GM12878 (cell line): ENCODE results near the gene ZNF512. TPM values are rescaled to one million over a fixed set of nuclear protein-coding genes. Genes with fewer than 3 reads are reported as not detected.

Source experiments
- ATAC-seq: fragments of 200-7000 bp; cut with Tn5 transposase; 3 replicates; pipeline ENCODE4 v1.9.1; 2020; ENCODE audit warnings: mild to moderate bottlenecking, moderate library complexity
- BruUV-seq: library from RNA; stranded (reverse); fragments of 400-500 nt; replicated peaks from 2 replicates; lab custom pipeline; 2021; lab: Mats Ljungman, UMichigan
- CTCF ChIA-PET: fragments of 300-600 bp; sonication (Branson Sonifier 250); formaldehyde crosslinking; extraction: SDS; loops from one replicate; lab custom pipeline; 2021; ENCODE audit warnings: inconsistent platforms; lab: Yijun Ruan, JAX
- POLR2A ChIA-PET: fragments of 350-600 bp; formaldehyde crosslinking; extraction: SDS; loops from one replicate; lab custom pipeline; 2021; ENCODE audit warnings: inconsistent platforms; lab: Charles Lee
- RAD21 ChIA-PET: fragments of 300-600 bp; sonication (Branson Sonifier 250); formaldehyde crosslinking; loops from one replicate; lab custom pipeline; 2023; ENCODE audit warnings: antibody characterized with exemption; ENCODE audit not compliant: unreplicated experiment; lab: Charles Lee
- SMC1A ChIA-PET: fragments of 300-600 bp; sonication (Branson Sonifier 250); formaldehyde crosslinking; loops from one replicate; lab custom pipeline; 2023; ENCODE audit not compliant: unreplicated experiment, uncharacterized antibody; lab: Charles Lee
- DNase-seq: peaks from one replicate; pipeline ENCODE4 v3.0.0-alpha.2; 2011; ENCODE audit warnings: low read depth, low spot score
- FAIRE-seq: peaks from 3 replicates; lab custom pipeline; 2011; peaks lifted over from hg19 to GRCh38; lab: Jason Lieb, UNC
- H2AFZ ChIP-seq: 2 replicates; pipeline ENCODE4 v1.6.0; 2011; ENCODE audit warnings: low read depth, low read length, control low read depth; ENCODE audit not compliant: control insufficient read depth
- H3K27ac ChIP-seq: 2 replicates; pipeline ENCODE4 v1.5.1; 2011; ENCODE audit warnings: control low read depth; ENCODE audit not compliant: control insufficient read depth, insufficient read depth
- H3K27me3 ChIP-seq, 2 experiments: replicated peaks in 1 of 2; 2 replicates each; pipeline versions ENCODE4 v1.6.0 to v1.6.1; 2011; ENCODE audit warnings: low read length in 1 of 2; ENCODE audit not compliant: control insufficient read depth in 2 of 2, insufficient read depth in 2 of 2
- H3K36me3 ChIP-seq, 2 experiments: 2 replicates each; pipeline ENCODE4 v1.5.1; 2011; ENCODE audit warnings: low read length in 1 of 2; ENCODE audit not compliant: control insufficient read depth in 2 of 2, insufficient read depth in 2 of 2
- H3K4me1 ChIP-seq: 2 replicates; pipeline ENCODE4 v1.6.1; 2011; ENCODE audit warnings: mild to moderate bottlenecking, low read length, moderate library complexity, mixed read lengths; ENCODE audit not compliant: control insufficient read depth, insufficient read depth
- H3K4me2 ChIP-seq: 2 replicates; pipeline ENCODE4 v1.6.0; 2011; ENCODE audit warnings: control low read depth; ENCODE audit not compliant: control insufficient read depth, insufficient read depth
- H3K4me3 ChIP-seq: fragments of 200-600 bp; sonication (generic); 2 replicates; pipeline ENCODE4 v1.5.1; 2016
- H3K79me2 ChIP-seq: 2 replicates; pipeline ENCODE4 v1.6.0; 2011; ENCODE audit warnings: low read length; ENCODE audit not compliant: control insufficient read depth, insufficient read depth
- H3K9ac ChIP-seq: 2 replicates; pipeline ENCODE4 v1.8.0; 2011; ENCODE audit warnings: low read length, control low read depth, mixed read lengths; ENCODE audit not compliant: control insufficient read depth, insufficient read depth
- H3K9me3 ChIP-seq: replicated peaks from 3 replicates; pipeline ENCODE4 v1.5.1; 2011; ENCODE audit warnings: mild to moderate bottlenecking, low read length; ENCODE audit not compliant: control insufficient read depth, insufficient read depth
- H4K20me1 ChIP-seq: 2 replicates; pipeline ENCODE4 v1.6.0; 2011; ENCODE audit not compliant: control insufficient read depth, insufficient read depth
- CBX5 ChIP-seq: sonication (generic); IDR thresholded peaks from 2 replicates; pipeline ENCODE4 v1.6.1; 2016; ENCODE audit warnings: low read depth, moderate library complexity, mild to moderate bottlenecking, inconsistent platforms
- DPF2 ChIP-seq: fragments of 450-650 bp; IDR thresholded peaks from 2 replicates; pipeline ENCODE4 v1.6.1; 2017; ENCODE audit warnings: mild to moderate bottlenecking
- EP300 ChIP-seq, 2 experiments: fragments of 150-350 bp in 1 of 2; IDR thresholded peaks; 2 replicates each; pipeline ENCODE4 v1.6.1; 2011 to 2012; ENCODE audit warnings: low read depth in 2 of 2, low read length in 2 of 2, borderline replicate concordance in 1 of 2, improper control_type of control experiment in 1 of 2, inconsistent platforms in 1 of 2; ENCODE audit not compliant: control insufficient read depth in 1 of 2
- FOS ChIP-seq: IDR thresholded peaks from 3 replicates; pipeline ENCODE4 v1.6.1; 2011; ENCODE audit warnings: borderline replicate concordance; ENCODE audit not compliant: insufficient read length; ENCODE audit errors: extremely low read depth
- FOXK2 ChIP-seq: fragments of 450-650 bp; IDR thresholded peaks from 2 replicates; pipeline ENCODE4 v1.6.1; 2017; ENCODE audit warnings: mild to moderate bottlenecking, moderate library complexity
- MEF2A ChIP-seq: IDR thresholded peaks from 2 replicates; pipeline ENCODE4 v1.6.1; 2011; ENCODE audit warnings: low read depth, mild to moderate bottlenecking, low read length, moderate library complexity; ENCODE audit not compliant: insufficient read depth
- NR2C1 ChIP-seq: fragments of 450-650 bp; IDR thresholded peaks from 2 replicates; pipeline ENCODE4 v1.6.1; 2017; ENCODE audit warnings: antibody characterized with exemption, mild to moderate bottlenecking, moderate library complexity
- RFX5 ChIP-seq: IDR thresholded peaks from 2 replicates; pipeline ENCODE4 v1.6.1; 2011; ENCODE audit warnings: low read depth, low read length, improper control_type of control experiment
- TCF12 ChIP-seq: IDR thresholded peaks from 2 replicates; pipeline ENCODE4 v1.6.1; 2011; ENCODE audit warnings: low read depth, mild to moderate bottlenecking, low read length
- WGBS: methylation state at CpG from one replicate; pipeline ENCODE4 v1.1.6; 2016; ENCODE audit warnings: low lambda C conversion rate; ENCODE audit not compliant: insufficient replicate concordance, insufficient coverage; ENCODE audit errors: missing lambda C conversion rate; 5-methylcytosine and 5-hydroxymethylcytosine counted together
- in situ Hi-C: fragments of 300-500 bp; cut with MboI; formaldehyde crosslinking; loops from 9 replicates; pipeline ENCODE4 v1.14.3; 2018; ENCODE audit warnings: mixed read lengths
- intact Hi-C: fragments of 100-400 bp; cut with micrococcal nuclease; formaldehyde crosslinking; loops from one replicate; pipeline ENCODE4 v1.14.2; 2022; ENCODE audit not compliant: unreplicated experiment
- polyA plus RNA-seq, 11 experiments: library from polyadenylated mRNA; depleted of rRNA in 4 of 11; unstranded in 6 of 11; stranded (reverse) in 5 of 11; fragments of >200 nt; fragmentation: Nextera tagmentation in 4 of 11; fragmentation: Illumina TruSeq in 1 of 11; extraction: Ambion mirVana in 4 of 11; extraction: Trizol in 1 of 11; gene quantifications; 1 replicate in 1 of 11; 2 replicates in 10 of 11; pipeline versions ENCODE4 v1.2.1 to v1.2.3, GENCODE V29; 2011 to 2016; ENCODE audit warnings: inconsistent platforms in 2 of 11, missing spikeins in 2 of 11, low read depth in 1 of 11
- total RNA-seq, 4 experiments: library from RNA; depleted of rRNA in 3 of 4; stranded (reverse); fragments of >200 nt in 3 of 4; fragmentation: Illumina TruSeq in 1 of 4; extraction: Trizol in 1 of 4; gene quantifications; 2 replicates each; pipeline versions ENCODE4 v1.2.1 to v1.2.3, GENCODE V29; 2013 to 2021

Gene ZNF512
- total and polyA plus RNA-seq, 10 of the 15 experiments (the other 5 are each of a cell fraction or from before 2014, with no cell fraction given) = 14.1 to 61.9 (median 31.2) TPM

- Histone ChIP-seq H3K4me2 (no peak overlapping the region), H3K27me3 (no peaks in the 10 kb centered on the region), H3K79me2 (no peaks in the 10 kb centered on the region), H4K20me1 (no peaks in the 10 kb centered on the region), H3K4me1 (no peaks in the 10 kb centered on the region), H3K9ac (no peak overlapping the region), H3K27ac (no peak overlapping the region), H2AFZ (no peak overlapping the region), H3K9me3 (no peaks in the 10 kb centered on the region), H3K36me3 (peaks cover 0 to 39% of the 10 kb centered on the region in 2 experiments), H3K4me3 (no peak overlapping the region)
- TF ChIP-seq TCF12 = no peak
- TF ChIP-seq EP300 (IDR thresholded peaks at IDR 0.05; ENCODE audit: borderline replicate concordance in 1 of 2, control insufficient read depth in 1 of 2, low read depth in 2 of 2, low read length in 2 of 2) = no peak
- no peak for TF ChIP-seq NR2C1
- no peak for TF ChIP-seq FOS
- no peak for TF ChIP-seq RFX5
- TF ChIP-seq CBX5 = no peak
- no peak for TF ChIP-seq MEF2A
- TF ChIP-seq FOXK2 = no peak
- no peak for TF ChIP-seq DPF2
- ChIA-PET RAD21 (no interaction called here), POLR2A (interaction anchor here (1.0 kb wide), 1 partner anchor 8 kb away, joined by 3 read pairs; the partner anchor contains the start of genes SLC4A1AP and SUPT7L), SMC1A (interaction anchor here (0.8 to 1.7 kb wide), 2 partner anchors 15 to 27 kb away, joined by 3 to 4 read pairs; no protein-coding TSS in a partner anchor), CTCF (interaction anchor here (1.1 kb wide), 1 partner anchor 28 kb away, joined by 5 read pairs; no protein-coding TSS in a partner anchor)
- no peak for FAIRE-seq
- 96% methylated on average over 7 of the region's 7 CpGs for WGBS
- intact Hi-C loops (no loop called here), in situ Hi-C loops (no loop called here)
- no peak for DNase-seq
- BruUV-seq = no TSS peak
- no peak for ATAC-seq
Measured at GRCh38 chr2:27655155-27655951, 72.5 kb downstream of the ZNF512 start.
